Measurements from ENCODE around the gene SCGB1C2. TPM values are rescaled to one million over a fixed set of nuclear protein-coding genes. Genes with fewer than 3 reads are reported as not detected.
"Not testable (repeated sequence)": the region's sequence is repeated elsewhere in the genome, so short reads cannot be mapped to it uniquely, and the experiment has no call there.

Gene SCGB1C2
- total RNA-seq (2014; rRNA removed; shearing (Covaris generic)) (not detected in 2 replicates), polyA plus RNA-seq (2016; fragmentation: Nextera tagmentation; extraction: Ambion mirVana) (not detected in 2 replicates)

DNA sequence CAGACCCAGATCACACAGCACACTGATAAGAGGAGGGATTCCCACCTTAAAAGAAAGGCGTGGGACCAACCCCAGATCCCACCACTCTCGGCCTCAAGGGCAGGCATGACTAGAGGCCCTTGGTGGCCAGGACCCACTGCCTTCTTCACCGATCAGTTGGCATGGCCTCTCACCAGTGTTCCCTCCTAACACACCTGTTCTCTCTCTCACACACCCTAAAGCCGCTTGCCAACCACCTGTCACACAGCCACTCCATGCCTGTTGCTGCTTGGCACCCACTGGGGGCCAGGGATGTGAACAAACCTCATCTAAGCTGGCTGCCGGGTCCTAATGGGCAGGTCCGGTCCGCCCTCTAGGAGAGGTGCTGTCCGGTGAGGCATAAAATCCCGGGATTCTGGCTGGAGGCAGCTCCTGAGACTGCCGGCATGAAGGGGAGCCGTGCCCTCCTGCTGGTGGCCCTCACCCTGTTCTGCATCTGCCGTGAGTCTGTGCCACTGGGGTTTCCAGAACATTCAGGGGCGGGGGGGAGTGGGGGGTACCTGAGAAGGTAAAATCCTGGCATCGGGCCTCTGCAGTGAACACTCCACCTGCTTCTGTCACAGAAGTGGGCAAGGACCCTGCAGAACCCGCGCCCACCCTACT lies at the start of gene SCGB1C2:
Gene SCGB1C2, plus strand, starts transcription at position 404 of the 642 bp plus-strand sequence. Its CDS starts 22 bp downstream, at position 426.
- H3K4me3 ChIP-seq; H3K9me2 ChIP-seq (ENCODE audit: insufficient read depth); H3K79me2 ChIP-seq (ENCODE audit: insufficient read depth); H4K20me1 ChIP-seq (ENCODE audit: insufficient read depth); H3K9me3 ChIP-seq (ENCODE audit: low read depth); DNase-seq; H3F3A ChIP-seq (ENCODE audit: insufficient read depth); H3K4me2 ChIP-seq (ENCODE audit: unreplicated experiment); in situ Hi-C loops (cut with MboI); H3K9ac ChIP-seq; H3K36me3 ChIP-seq (ENCODE audit: low read depth); H2AFZ ChIP-seq; H3K27me3 ChIP-seq (replicated peaks; ENCODE audit: insufficient read depth); H3K27ac ChIP-seq; H3K4me1 ChIP-seq (ENCODE audit: insufficient read depth): not testable (repeated sequence)
- WGBS, 2 experiments (ENCODE audit: low coverage in 1 of 2, low lambda C conversion rate in 2 of 2, missing lambda C conversion rate in 2 of 2), result 58 to 84% methylated on average over 7 of the region's 16 CpGs

DNA sequence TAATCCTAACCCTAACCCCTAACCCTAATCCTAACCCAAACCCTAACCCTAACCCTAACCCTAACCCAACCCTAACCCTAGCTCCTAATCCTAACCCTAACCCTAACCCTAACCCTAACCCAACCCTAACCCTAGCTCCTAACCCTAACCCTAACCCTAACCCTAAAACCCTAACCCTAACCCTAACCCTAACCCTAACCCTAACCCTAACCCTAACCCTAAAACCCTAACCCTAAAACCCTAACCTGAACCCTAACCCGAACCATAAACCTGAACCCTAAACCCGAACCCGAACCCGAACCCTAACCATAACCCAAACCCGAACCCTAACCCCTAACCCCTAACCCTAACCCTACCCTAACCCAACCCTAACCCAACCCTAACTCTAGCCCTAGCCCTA lies 24.3 kb upstream of the SCGB1C2 start:
- H3K4me3 ChIP-seq; H3K27me3 ChIP-seq (replicated peaks; ENCODE audit: insufficient read depth); H3K9ac ChIP-seq; H3K4me2 ChIP-seq (ENCODE audit: unreplicated experiment); H3K4me1 ChIP-seq (ENCODE audit: insufficient read depth); H3F3A ChIP-seq (ENCODE audit: insufficient read depth); H3K36me3 ChIP-seq (ENCODE audit: low read depth); H3K9me3 ChIP-seq (ENCODE audit: low read depth); H3K9me2 ChIP-seq (ENCODE audit: insufficient read depth); in situ Hi-C loops (cut with MboI); H3K27ac ChIP-seq; H4K20me1 ChIP-seq (ENCODE audit: insufficient read depth); H2AFZ ChIP-seq; H3K79me2 ChIP-seq (ENCODE audit: insufficient read depth): not testable (repeated sequence)
- DNase-seq, result peak; percentile 9
- WGBS, 2 experiments (ENCODE audit: low coverage in 1 of 2, low lambda C conversion rate in 2 of 2, missing lambda C conversion rate in 2 of 2), result no CpG with 5 or more reads among the region's 5 CpGs

DNA sequence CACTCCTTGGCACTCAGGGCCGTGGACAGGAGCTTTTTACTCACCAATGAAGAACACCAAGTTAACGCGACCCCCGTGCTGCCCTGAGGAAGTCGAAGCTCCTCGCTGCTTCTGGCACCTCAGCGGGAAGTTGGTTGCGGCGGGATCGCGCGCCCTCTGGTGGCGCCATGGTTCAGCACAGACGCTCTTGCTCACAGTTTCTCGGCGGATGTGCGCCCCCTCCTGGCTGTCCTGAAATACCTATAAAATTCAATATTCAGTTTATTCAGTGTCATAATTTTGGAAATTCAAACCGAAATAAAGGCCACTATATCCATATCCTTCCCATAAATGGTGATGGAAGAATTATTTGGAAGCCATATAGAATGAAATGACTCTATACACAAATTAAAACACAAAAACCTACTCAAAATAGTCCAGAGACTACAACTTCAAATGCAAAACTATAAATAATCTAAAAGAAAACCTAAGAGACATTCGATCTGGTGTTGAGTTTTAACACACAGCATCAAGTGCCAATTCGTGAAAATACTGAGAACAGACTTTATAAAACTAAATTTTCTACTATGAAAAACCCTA lies 18.9 kb upstream of the SCGB1C2 start:
- H3K27ac ChIP-seq; H2AFZ ChIP-seq; H3K9ac ChIP-seq; H3K4me3 ChIP-seq; H3K4me2 ChIP-seq (ENCODE audit: unreplicated experiment); H3K36me3 ChIP-seq (ENCODE audit: low read depth); in situ Hi-C loops (cut with MboI); H3K4me1 ChIP-seq (ENCODE audit: insufficient read depth); H3F3A ChIP-seq (ENCODE audit: insufficient read depth); H3K27me3 ChIP-seq (replicated peaks; ENCODE audit: insufficient read depth); H4K20me1 ChIP-seq (ENCODE audit: insufficient read depth); H3K79me2 ChIP-seq (ENCODE audit: insufficient read depth); H3K9me3 ChIP-seq (ENCODE audit: low read depth); H3K9me2 ChIP-seq (ENCODE audit: insufficient read depth): not testable (repeated sequence)
- DNase-seq, result peak; percentile 31
- WGBS, 2 experiments (ENCODE audit: low coverage in 1 of 2, low lambda C conversion rate in 2 of 2, missing lambda C conversion rate in 2 of 2), result 0 to 7% methylated on average over 3 to 11 of the region's 20 CpGs

DNA sequence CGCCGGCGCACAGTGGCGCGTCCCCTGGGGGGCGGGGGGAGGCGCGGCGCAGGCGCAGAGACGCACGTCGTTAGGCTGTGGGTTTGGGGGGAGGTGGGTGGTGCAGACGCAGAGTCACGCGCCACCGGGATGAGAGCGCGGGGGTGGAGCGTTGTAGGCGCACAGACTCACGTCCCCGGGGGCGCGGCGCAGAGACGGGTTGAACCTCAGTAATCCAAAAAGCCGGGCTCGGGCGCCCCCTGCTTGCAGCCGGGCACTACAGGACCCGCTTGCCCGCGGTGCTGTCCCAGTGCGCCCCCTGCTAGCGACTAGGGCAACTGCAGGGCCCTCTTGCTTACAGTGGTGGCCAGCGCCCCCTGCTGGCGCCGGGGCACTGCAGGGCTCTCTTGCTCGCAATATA lies 3.4 kb upstream of the SCGB1C2 start:
- H2AFZ ChIP-seq; H3K36me3 ChIP-seq (ENCODE audit: low read depth); H3F3A ChIP-seq (ENCODE audit: insufficient read depth); H3K4me3 ChIP-seq; H3K4me2 ChIP-seq (ENCODE audit: unreplicated experiment); H3K9me3 ChIP-seq (ENCODE audit: low read depth); DNase-seq; H3K79me2 ChIP-seq (ENCODE audit: insufficient read depth); H4K20me1 ChIP-seq (ENCODE audit: insufficient read depth); H3K9me2 ChIP-seq (ENCODE audit: insufficient read depth); H3K4me1 ChIP-seq (ENCODE audit: insufficient read depth); H3K27me3 ChIP-seq (replicated peaks; ENCODE audit: insufficient read depth); H3K27ac ChIP-seq; H3K9ac ChIP-seq; in situ Hi-C loops (cut with MboI): not testable (repeated sequence)
- 80 to 96% methylated on average over 2 to 5 of the region's 40 CpGs for WGBS, 2 experiments (ENCODE audit: low coverage in 1 of 2, low lambda C conversion rate in 2 of 2, missing lambda C conversion rate in 2 of 2)

DNA sequence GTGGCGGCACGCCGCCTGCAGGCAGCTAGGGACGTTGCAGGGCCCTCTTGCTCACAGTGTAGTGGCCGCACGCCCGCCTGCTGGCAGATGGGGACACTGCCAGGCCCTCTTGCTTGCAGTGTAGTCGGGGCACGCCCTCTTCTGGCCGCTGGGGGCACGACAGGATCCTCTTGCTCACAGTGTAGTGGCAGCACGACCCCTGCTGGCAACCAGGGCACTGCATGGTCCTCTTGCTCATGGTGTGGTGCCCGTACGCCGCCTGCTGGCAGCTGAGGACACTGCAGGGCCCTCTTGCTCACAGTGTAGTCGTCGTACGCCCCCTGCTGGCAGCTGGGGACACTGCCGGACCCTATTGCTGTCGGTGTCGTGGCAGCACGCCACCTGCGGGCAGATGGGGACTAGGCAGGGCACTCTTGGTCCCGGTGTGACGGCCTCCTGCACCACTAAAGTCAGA lies 3.0 kb upstream of the SCGB1C2 start:
- 61 to 86% methylated on average over 4 to 9 of the region's 25 CpGs for WGBS, 2 experiments (ENCODE audit: low coverage in 1 of 2, low lambda C conversion rate in 2 of 2, missing lambda C conversion rate in 2 of 2)
- H4K20me1 ChIP-seq (ENCODE audit: insufficient read depth); H3K4me3 ChIP-seq; H2AFZ ChIP-seq; DNase-seq; H3K4me2 ChIP-seq (ENCODE audit: unreplicated experiment); H3K27me3 ChIP-seq (replicated peaks; ENCODE audit: insufficient read depth); H3K4me1 ChIP-seq (ENCODE audit: insufficient read depth); H3K36me3 ChIP-seq (ENCODE audit: low read depth); in situ Hi-C loops (cut with MboI); H3F3A ChIP-seq (ENCODE audit: insufficient read depth); H3K79me2 ChIP-seq (ENCODE audit: insufficient read depth); H3K9ac ChIP-seq; H3K27ac ChIP-seq; H3K9me2 ChIP-seq (ENCODE audit: insufficient read depth); H3K9me3 ChIP-seq (ENCODE audit: low read depth): not testable (repeated sequence)

DNA sequence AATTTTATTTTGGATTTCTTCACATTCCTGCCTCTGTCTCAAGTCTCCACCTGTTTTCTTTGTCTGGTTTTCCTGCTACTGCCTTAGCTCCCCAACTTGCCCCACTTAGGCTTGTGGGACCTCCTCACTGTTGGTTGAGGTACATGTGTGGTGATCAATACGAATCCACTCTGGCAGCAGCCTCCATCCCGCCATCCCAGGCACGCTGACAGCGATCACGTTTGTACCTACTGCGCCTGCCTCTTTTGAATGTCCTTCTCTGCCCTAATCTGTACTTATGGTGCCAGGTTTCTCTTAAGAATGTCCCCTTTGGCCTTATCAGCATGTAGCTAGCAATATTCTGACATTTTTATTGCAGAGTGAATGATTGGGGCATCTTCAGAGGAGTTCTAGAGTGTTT lies 2.3 kb upstream of the SCGB1C2 start:
- H3K27me3 ChIP-seq (replicated peaks; ENCODE audit: insufficient read depth), result not testable (repeated sequence)

DNA sequence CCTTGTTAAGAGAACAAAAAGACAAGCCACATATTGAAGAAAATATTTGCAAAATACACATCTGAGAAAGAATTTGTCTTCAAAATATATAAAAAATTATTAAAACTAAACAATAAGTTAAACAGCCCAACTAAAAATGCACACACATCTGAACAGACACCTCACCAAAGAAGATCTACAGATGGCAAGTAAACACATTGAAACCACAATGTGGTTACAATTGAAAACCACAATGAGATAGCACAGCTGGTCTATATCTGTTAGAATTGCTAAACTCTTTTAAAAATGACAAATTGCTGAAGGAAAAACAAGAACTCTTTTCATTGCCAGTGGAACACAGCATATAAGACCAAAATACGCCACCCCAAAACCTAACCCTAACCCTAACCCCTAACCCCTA lies 1.5 kb upstream of the SCGB1C2 start:
- H3K27ac ChIP-seq; H3K4me2 ChIP-seq (ENCODE audit: unreplicated experiment); H3K4me3 ChIP-seq; H3K27me3 ChIP-seq (replicated peaks; ENCODE audit: insufficient read depth); H4K20me1 ChIP-seq (ENCODE audit: insufficient read depth); H3K79me2 ChIP-seq (ENCODE audit: insufficient read depth); H3K9ac ChIP-seq; in situ Hi-C loops (cut with MboI); H3K4me1 ChIP-seq (ENCODE audit: insufficient read depth); DNase-seq; H3K9me2 ChIP-seq (ENCODE audit: insufficient read depth); H2AFZ ChIP-seq; H3F3A ChIP-seq (ENCODE audit: insufficient read depth); H3K9me3 ChIP-seq (ENCODE audit: low read depth); H3K36me3 ChIP-seq (ENCODE audit: low read depth): not testable (repeated sequence)
- WGBS, 2 experiments (ENCODE audit: low coverage in 1 of 2, low lambda C conversion rate in 2 of 2, missing lambda C conversion rate in 2 of 2), result no CpG with 5 or more reads among the region's 1 CpG

More for the DNA sequence above, 2.3 kb upstream of the SCGB1C2 start:
- H3F3A ChIP-seq (ENCODE audit: insufficient read depth); H3K9me2 ChIP-seq (ENCODE audit: insufficient read depth); DNase-seq; H3K4me2 ChIP-seq (ENCODE audit: unreplicated experiment); H3K36me3 ChIP-seq (ENCODE audit: low read depth); H3K9me3 ChIP-seq (ENCODE audit: low read depth); H3K4me1 ChIP-seq (ENCODE audit: insufficient read depth); H3K79me2 ChIP-seq (ENCODE audit: insufficient read depth); in situ Hi-C loops (cut with MboI); H3K9ac ChIP-seq; H3K27ac ChIP-seq; H2AFZ ChIP-seq; H3K4me3 ChIP-seq; H4K20me1 ChIP-seq (ENCODE audit: insufficient read depth): not testable (repeated sequence)
- 74 to 84% methylated on average over 6 of the region's 6 CpGs for WGBS, 2 experiments (ENCODE audit: low coverage in 1 of 2, low lambda C conversion rate in 2 of 2, missing lambda C conversion rate in 2 of 2)

Data from GM23248 (cell line).